GM21723 (cell line): ENCODE measurements around the gene BATF2.

Source experiments
- ATAC-seq: cut with Tn5 transposase; IDR thresholded peaks from one replicate; pipeline ENCODE4 v1.9.1; 2021; ENCODE audit warnings: mild to moderate bottlenecking, moderate library complexity; ENCODE audit not compliant: unreplicated experiment

BATF2 gene

DNA sequence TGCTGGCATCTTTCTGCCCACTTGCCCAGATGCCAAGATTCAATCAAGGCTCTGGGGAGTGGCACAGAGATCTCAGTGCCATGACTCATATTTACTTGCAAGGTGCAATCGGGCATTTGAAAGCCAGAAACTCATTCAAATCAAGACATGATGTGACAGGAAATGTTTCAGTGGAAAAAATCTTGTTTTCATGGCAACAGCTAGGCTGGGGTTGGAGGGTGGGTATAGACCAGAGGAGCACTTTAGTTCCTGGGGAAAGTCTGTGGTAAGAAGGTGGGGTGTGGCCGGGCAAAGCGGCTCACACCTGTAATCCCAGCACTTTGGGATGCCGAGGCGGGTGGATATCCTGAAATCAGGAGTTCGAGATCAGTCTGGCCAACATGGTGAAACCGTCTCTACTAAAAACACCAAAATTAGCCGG, 26.0 kb downstream of the BATF2 start:
- ATAC-seq: no peak

DNA sequence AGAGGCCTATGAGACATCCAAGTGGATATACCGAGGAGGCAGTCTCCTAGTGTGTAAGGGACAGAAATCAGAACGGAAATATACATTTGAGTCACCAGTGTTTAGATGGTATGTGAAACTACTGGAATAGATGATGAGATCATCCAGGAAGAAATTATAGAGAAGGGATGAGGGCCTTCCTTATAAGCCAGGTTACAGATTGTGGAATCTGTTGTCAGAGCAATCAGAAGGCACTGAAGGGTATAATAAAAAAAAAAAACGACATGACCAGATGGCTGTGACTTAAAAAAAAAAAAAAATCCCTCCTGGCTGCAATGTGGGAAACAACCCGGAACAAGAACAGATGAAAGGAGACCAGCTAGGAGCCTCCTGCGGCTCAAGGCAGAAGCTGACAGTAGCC, 27.6 kb downstream of the BATF2 start:
- no peak for ATAC-seq

DNA sequence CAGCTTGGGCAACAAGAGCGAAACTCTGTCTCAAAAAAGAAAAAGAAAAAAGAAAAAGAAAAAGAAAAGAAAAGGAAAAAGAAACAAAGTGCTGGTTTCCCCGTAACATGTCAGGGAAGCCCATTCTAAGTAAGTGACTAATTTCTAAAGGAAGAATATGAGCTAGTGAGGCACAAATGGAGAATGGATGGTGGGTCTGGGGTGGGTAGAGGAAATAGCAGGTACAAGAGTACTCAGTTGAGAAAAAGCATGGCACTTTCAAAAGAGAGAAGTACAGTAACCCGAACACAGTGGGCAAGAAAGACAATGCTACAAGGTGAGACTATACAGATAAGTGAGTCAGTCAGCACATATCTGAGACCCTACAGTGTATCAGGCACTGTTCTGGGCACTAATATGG, 29.4 kb downstream of the BATF2 start:
- ATAC-seq: no peak

DNA sequence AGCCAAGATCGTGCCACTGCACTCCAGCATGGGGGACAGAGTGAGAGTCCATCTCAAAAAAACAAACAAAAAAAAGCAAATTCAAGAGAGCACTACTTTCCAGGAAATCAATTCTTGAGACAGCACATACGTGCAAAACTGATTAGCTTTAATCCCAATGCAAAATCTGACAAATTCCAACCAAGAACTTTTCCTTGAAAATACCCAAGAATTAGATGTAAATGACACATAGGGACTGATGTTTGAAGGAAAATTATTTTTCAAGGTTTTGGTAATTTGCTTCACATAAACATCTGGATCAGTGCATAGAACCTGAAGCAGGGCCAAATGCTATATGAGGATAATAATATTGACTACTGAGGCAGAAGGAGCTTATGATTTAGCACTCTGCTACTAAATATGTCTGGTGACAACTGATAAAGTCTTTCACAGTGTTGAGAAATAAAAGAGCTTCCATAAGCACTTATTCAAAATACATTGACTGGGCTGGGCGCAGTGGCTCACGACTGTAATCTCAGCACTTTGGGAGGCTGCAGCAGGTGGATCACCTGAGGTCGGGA, 33.6 kb downstream of the BATF2 start:
- ATAC-seq: no peak

DNA sequence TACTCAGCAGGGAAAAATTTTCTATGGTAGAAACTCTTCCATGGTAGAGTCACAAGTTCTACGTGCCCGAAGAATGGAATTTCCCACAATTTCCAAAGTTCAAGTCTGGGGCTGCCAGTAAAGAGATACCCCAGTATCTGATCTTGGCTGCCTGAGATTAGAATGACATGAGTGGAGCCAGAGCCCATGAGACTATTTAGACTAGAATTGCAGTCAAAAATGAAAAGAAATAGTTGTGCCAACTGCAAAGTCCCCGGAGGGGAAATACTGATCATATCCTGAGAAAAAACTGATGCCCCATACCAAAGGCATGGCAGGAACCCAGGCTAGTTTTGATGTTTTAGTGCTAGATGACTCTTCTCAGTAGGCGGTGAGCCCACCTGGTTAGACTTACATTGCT, 36.1 kb downstream of the BATF2 start:
- no peak for ATAC-seq

DNA sequence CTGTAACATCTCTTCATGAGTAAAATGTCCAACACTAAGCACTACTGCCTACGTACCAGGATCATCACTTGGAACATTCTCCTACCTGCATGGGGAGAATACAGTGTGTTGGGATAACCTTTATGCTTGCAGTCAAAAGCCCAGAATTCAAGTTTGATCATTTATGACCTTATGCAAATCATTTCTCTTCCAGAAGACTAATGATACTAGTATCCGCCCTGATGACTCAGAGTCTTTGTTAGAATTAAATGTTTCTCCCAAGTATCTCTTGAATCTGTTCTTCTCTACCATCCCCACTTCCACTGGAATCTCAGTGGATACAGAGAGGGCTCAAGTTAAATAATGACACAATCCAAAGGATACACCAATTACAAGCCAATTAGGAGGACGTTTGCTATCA, 37.3 kb downstream of the BATF2 start:
- no peak for ATAC-seq

DNA sequence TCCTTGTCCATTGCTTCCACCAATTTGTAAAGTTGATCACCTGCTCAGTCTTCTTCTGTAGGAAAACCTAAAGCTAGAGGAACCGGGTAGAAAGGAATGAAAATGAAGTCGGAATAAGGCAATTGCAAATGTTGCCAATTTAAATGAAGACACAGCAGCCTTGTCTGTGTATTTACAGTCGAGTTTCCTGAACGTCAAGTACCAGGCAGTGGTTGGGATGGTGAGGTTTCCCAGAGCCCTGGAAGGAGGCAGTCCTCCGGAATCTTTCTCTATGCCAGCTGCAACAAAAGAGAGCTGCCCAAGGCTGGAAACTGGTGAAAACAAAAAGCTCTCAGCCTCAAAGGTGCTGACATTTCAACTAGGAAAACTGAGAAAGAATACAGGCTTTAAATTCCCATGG, 42.6 kb downstream of the BATF2 start:
- no peak for ATAC-seq

DNA sequence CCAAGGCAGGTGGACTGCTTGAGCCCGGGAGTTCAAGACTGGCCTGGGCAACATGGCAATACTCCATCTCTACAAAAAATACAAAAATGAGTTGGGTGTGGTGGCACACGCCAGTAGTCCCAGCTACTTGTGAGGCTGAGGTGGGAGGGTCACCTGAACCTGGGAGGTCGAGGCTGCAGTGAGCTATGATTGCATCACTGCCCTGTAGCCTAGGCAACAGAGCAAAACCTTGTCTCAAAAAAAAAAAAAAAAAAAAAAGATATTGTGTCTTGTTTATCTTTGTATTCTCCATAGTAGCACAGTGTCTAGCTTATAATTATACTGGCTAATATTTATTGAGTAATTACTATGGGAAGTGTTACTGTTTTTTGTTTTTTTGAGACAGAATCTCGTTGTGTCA, 45.2 kb downstream of the BATF2 start:
- no peak for ATAC-seq

DNA sequence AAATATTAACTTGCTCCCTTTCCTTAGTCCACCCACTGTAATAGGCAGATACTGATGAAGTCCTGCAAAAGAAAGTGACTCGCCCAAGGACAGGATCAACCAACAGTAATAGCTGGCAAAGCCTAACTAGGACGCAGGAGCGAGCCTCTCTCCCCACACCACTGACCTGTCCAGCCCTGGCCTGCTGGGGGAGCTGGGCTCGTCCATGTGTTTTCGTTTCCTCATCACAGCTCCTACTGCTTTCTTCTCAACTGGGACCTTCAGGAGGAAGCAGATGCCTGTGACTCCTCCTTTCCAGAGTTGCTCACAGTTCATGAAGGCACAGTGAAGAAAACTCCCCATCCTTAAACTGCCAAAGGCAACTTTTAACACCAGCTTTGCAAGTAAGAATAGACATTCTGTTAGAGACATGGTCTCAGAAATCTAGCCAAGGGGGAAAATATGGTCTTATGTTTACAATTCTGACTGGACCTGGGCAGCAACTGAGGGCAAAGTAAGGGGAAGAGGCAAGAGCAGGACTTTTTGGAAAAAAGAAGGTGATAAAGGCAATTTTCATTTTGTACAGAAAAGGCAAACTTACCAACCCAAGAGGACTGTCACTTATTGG, 49.5 kb downstream of the BATF2 start:
- ATAC-seq: no peak
